B cell (primary cell): ENCODE results near the gene TFB1M. TPM values are rescaled to one million over a fixed set of nuclear protein-coding genes. Genes with fewer than 3 reads are reported as not detected.

Source experiments
- ATAC-seq: fragments of 200-7000 bp; cut with Tn5 transposase; one replicate; pipeline ENCODE4 v1.10.0; 2021; ENCODE audit warnings: low read depth, mild to moderate bottlenecking, moderate number of reproducible peaks, moderate library complexity
- CTCF ChIA-PET: fragments of 350-600 bp; sonication (Branson Sonifier 250); formaldehyde crosslinking; loops from one replicate; lab custom pipeline; 2021; ENCODE audit warnings: antibody characterized with exemption, inconsistent platforms; lab: Charles Lee
- POLR2A ChIA-PET: fragments of 350-600 bp; sonication (Branson Sonifier 250); formaldehyde crosslinking; loops from one replicate; lab custom pipeline; 2021; ENCODE audit warnings: antibody characterized with exemption; lab: Charles Lee
- DNase-seq: peaks from one replicate; pipeline ENCODE4 v3.0.0; 2013
- H2AFZ ChIP-seq: 2 replicates; pipeline ENCODE4 v1.6.1; 2012; ENCODE audit warnings: mild to moderate bottlenecking, low read depth, low read length; ENCODE audit not compliant: insufficient read depth, poor library complexity, severe bottlenecking
- H3K27ac ChIP-seq, 2 donors: 1 replicate in 1 of 2; 2 replicates in 1 of 2; pipeline ENCODE4 v1.5.1; 2012 to 2013; ENCODE audit warnings: low read length in 2 of 2, mild to moderate bottlenecking in 2 of 2, moderate library complexity in 1 of 2
- H3K27me3 ChIP-seq, 4 experiments: fragments of 200-600 bp in 1 of 4; sonication (generic) in 1 of 4; replicated peaks in 1 of 4; 1 replicate in 2 of 4; 2 replicates in 2 of 4; pipeline versions ENCODE4 v1.6.1 to v1.7.0; 2013 to 2016; ENCODE audit warnings: low read length in 3 of 4, mild to moderate bottlenecking in 2 of 4, mixed read lengths in 1 of 4, moderate library complexity in 1 of 4; ENCODE audit not compliant: insufficient read depth in 4 of 4, control insufficient read depth in 3 of 4; ENCODE audit errors: control extremely low read depth in 1 of 4
- H3K36me3 ChIP-seq, 2 experiments: replicated peaks in 1 of 2; 1 replicate in 1 of 2; 2 replicates in 1 of 2; pipeline versions ENCODE4 v1.6.1 to v1.7.1; 2013; ENCODE audit warnings: low read length in 1 of 2; ENCODE audit not compliant: insufficient read depth in 2 of 2, control insufficient read depth in 1 of 2; ENCODE audit errors: control extremely low read depth in 1 of 2, extremely low read depth in 1 of 2
- H3K4me1 ChIP-seq, 2 donors: fragments of 200-600 bp in 1 of 2; sonication (generic) in 1 of 2; 1 replicate in 1 of 2; 2 replicates in 1 of 2; pipeline versions ENCODE4 v1.5.1 to v1.6.1; 2013 to 2017; ENCODE audit warnings: low read length in 2 of 2; ENCODE audit not compliant: control insufficient read depth in 2 of 2, insufficient read depth in 2 of 2
- H3K4me2 ChIP-seq: replicated peaks from 2 replicates; pipeline ENCODE3; 2012; ENCODE audit warnings: mild to moderate bottlenecking, low read depth, low read length; ENCODE audit not compliant: poor library complexity, severe bottlenecking
- H3K4me3 ChIP-seq, 5 experiments: fragments of 200-600 bp in 1 of 5; sonication (generic) in 1 of 5; 1 replicate in 3 of 5; 2 replicates in 2 of 5; pipeline versions ENCODE4 v1.5.1 to v1.7.0; 2011 to 2016; ENCODE audit warnings: low read length in 4 of 5, mild to moderate bottlenecking in 4 of 5, low read depth in 2 of 5, control low read depth in 1 of 5, moderate library complexity in 1 of 5; ENCODE audit not compliant: insufficient read depth in 1 of 5; ENCODE audit errors: control extremely low read depth in 1 of 5, extremely low read depth in 1 of 5
- H3K79me2 ChIP-seq: fragments of 200-600 bp; sonication (generic); one replicate; pipeline ENCODE4 v1.6.0; 2016; ENCODE audit warnings: low read length; ENCODE audit not compliant: control insufficient read depth, insufficient read depth
- H3K9ac ChIP-seq: fragments of 200-600 bp; sonication (generic); 2 replicates; pipeline ENCODE4 v1.6.1; 2017; ENCODE audit warnings: mild to moderate bottlenecking, low read length, moderate library complexity
- H3K9me3 ChIP-seq, 3 donors: one replicate each; pipeline versions ENCODE4 v1.6.1 to v1.7.1; 2013; ENCODE audit warnings: low read length in 2 of 3; ENCODE audit not compliant: control insufficient read depth in 2 of 3, insufficient read depth in 1 of 3; ENCODE audit errors: control extremely low read depth in 1 of 3
- H4K20me1 ChIP-seq: 2 replicates; pipeline ENCODE4 v1.6.0; 2012; ENCODE audit warnings: mild to moderate bottlenecking, low read length; ENCODE audit not compliant: insufficient read depth, control insufficient read depth, poor library complexity, severe bottlenecking
- H3K27ac Mint-ChIP-seq: one replicate; pipeline ENCODE4 v1.8.0; 2021; ENCODE audit warnings: mixed read lengths
- H3K27me3 Mint-ChIP-seq: one replicate; pipeline ENCODE4 v1.8.0; 2021; ENCODE audit warnings: mixed read lengths
- H3K4me1 Mint-ChIP-seq: one replicate; pipeline ENCODE4 v1.8.0; 2021; ENCODE audit warnings: mixed read lengths
- H3K4me3 Mint-ChIP-seq: one replicate; pipeline ENCODE4 v1.8.0; 2021; ENCODE audit warnings: mixed read lengths
- H3K9me3 Mint-ChIP-seq: one replicate; pipeline ENCODE4 v1.8.0; 2022; ENCODE audit warnings: mixed read lengths; ENCODE audit not compliant: insufficient read depth
- CTCF ChIP-seq: fragments of 200-600 bp; IDR thresholded peaks from one replicate; pipeline ENCODE4 v1.8.0; 2022; ENCODE audit warnings: antibody characterized with exemption, mild to moderate bottlenecking
- EZH2 ChIP-seq: IDR thresholded peaks from 2 replicates; pipeline ENCODE4 v1.6.1; 2012; ENCODE audit warnings: borderline replicate concordance, low read depth, mild to moderate bottlenecking, moderate library complexity, low read length; ENCODE audit not compliant: insufficient read depth, poor library complexity, severe bottlenecking
- whole genome bisulfite sequencing: methylation state at CpG from one replicate; pipeline ENCODE4 v1.1.5; 2013; ENCODE audit warnings: missing lambda C conversion rate; ENCODE audit not compliant: insufficient coverage; 5-methylcytosine and 5-hydroxymethylcytosine counted together
- intact Hi-C: fragments of 100-400 bp; cut with micrococcal nuclease; formaldehyde crosslinking; loops from one replicate; pipeline ENCODE4 v1.10.0; 2022
- polyA plus RNA-seq: library from polyadenylated mRNA; depleted of rRNA; stranded (reverse); fragments of >200 nt; gene quantifications from 2 replicates; pipeline ENCODE4 v1.2.3, GENCODE V29; 2012
- total RNA-seq, 2 donors: library from RNA; stranded (reverse); fragments of 120-200 nt in 1 of 2; gene quantifications; 1 replicate in 1 of 2; 2 replicates in 1 of 2; pipeline versions ENCODE4 v1.2.3 to v1.2.4, GENCODE V29; 2013 to 2022

The TFB1M gene
- total and polyA plus RNA-seq, 2 donors (not counting 1 experiment from before 2014, with no cell fraction given) = 18.6 to 49.9 TPM

- DNase-seq (no peak), ATAC-seq (no peak)
- no peaks in the 10 kb centered on the region for H3K27me3 Mint-ChIP-seq
- Histone ChIP-seq H3K27ac (no peak overlapping the region), H2AFZ (no peak overlapping the region), H3K79me2 (no peaks in the 10 kb centered on the region), H4K20me1 (no peaks in the 10 kb centered on the region), H3K27me3 (no peaks in the 10 kb centered on the region), H3K9me3 (no peaks in the 10 kb centered on the region), H3K9ac (no peak overlapping the region), H3K36me3 (peaks cover 4 to 41% of the 10 kb centered on the region in 2 experiments), H3K4me1 (no peaks in the 10 kb centered on the region), H3K4me2 (no peak overlapping the region), H3K4me3 (no peak overlapping the region)
- no peak overlapping the region for H3K27ac Mint-ChIP-seq
- no peak for TF ChIP-seq CTCF
- TF ChIP-seq EZH2 = no peak
- no peaks in the 10 kb centered on the region for H3K9me3 Mint-ChIP-seq
- H3K4me1 Mint-ChIP-seq = no peaks in the 10 kb centered on the region
- intact Hi-C loops = no loop called here
- ChIA-PET POLR2A (no interaction called here), CTCF (interaction anchor here (1.4 kb wide), 1 partner anchor 94 kb away, joined by 5 read pairs; no protein-coding TSS in a partner anchor)
- no peak overlapping the region for H3K4me3 Mint-ChIP-seq
These were observed 43.1 kb downstream of the TFB1M start for GRCh38 chr6:155271145-155271544.

GRCh38 chr6:155270561-155271091 lies 43.7 kb downstream of the TFB1M start:
- CTCF ChIA-PET = interaction anchor here (1.4 kb wide), 1 partner anchor 93 kb away, joined by 5 read pairs; no protein-coding TSS in a partner anchor

More at GRCh38 chr6:155270561-155271091, 43.7 kb downstream of the TFB1M start:
- H3K9me3 ChIP-seq = no peaks in the 10 kb centered on the region
- no peak overlapping the region for H3K4me3 ChIP-seq
- Mint-ChIP-seq H3K4me3 (no peak overlapping the region), H3K27me3 (no peaks in the 10 kb centered on the region), H3K9me3 (no peaks in the 10 kb centered on the region), H3K27ac (no peak overlapping the region), H3K4me1 (no peaks in the 10 kb centered on the region)
- POLR2A ChIA-PET = no interaction called here
- H3K4me1 ChIP-seq = no peaks in the 10 kb centered on the region
- H3K79me2 ChIP-seq = no peaks in the 10 kb centered on the region
- intact Hi-C loops = no loop called here
- H3K36me3 ChIP-seq = peaks cover 4 to 42% of the 10 kb centered on the region in 2 experiments
- no peak overlapping the region for H3K27ac ChIP-seq
- 100% methylated on average over 3 of the region's 7 CpGs for WGBS
- ATAC-seq (no peak), DNase-seq (no peak)
- H3K9ac ChIP-seq = no peak overlapping the region
- TF ChIP-seq CTCF (no peak), EZH2 (no peak)
- no peaks in the 10 kb centered on the region for H3K27me3 ChIP-seq
- H3K4me2 ChIP-seq = no peak overlapping the region
- H4K20me1 ChIP-seq = no peaks in the 10 kb centered on the region
- H2AFZ ChIP-seq = no peak overlapping the region
